H9 (cell line): ENCODE data around the gene OSBPL9. TPM values are rescaled to one million over a fixed set of nuclear protein-coding genes. Genes with fewer than 3 reads are reported as not detected.

Source experiments
- DNase-seq: peaks from one replicate; pipeline ENCODE4 v3.0.0-alpha.2; 2017
- H2AFZ ChIP-seq: one replicate; pipeline ENCODE4 v1.6.1; 2013; ENCODE audit warnings: mild to moderate bottlenecking, low read length, control low read depth, moderate library complexity
- H2AK5ac ChIP-seq: 2 replicates; pipeline ENCODE4 v1.6.1; 2013; ENCODE audit warnings: low read length, control low read depth, mixed read lengths; ENCODE audit not compliant: insufficient read length
- H2BK120ac ChIP-seq: one replicate; pipeline ENCODE4 v1.6.1; 2013; ENCODE audit warnings: low read depth, mild to moderate bottlenecking, low read length, control low read depth, inconsistent platforms; ENCODE audit not compliant: poor library complexity, severe bottlenecking
- H2BK12ac ChIP-seq: 2 replicates; pipeline ENCODE4 v1.6.1; 2013; ENCODE audit warnings: low read length, control low read depth, mixed read lengths, low read depth; ENCODE audit not compliant: insufficient read length
- H2BK15ac ChIP-seq: 2 replicates; pipeline ENCODE4 v1.6.1; 2013; ENCODE audit warnings: low read depth, low read length, control low read depth
- H2BK20ac ChIP-seq: one replicate; pipeline ENCODE4 v1.6.1; 2013; ENCODE audit warnings: low read depth, mild to moderate bottlenecking, low read length, control low read depth, inconsistent platforms; ENCODE audit not compliant: poor library complexity, severe bottlenecking
- H2BK5ac ChIP-seq: 2 replicates; pipeline ENCODE4 v1.6.1; 2013; ENCODE audit warnings: low read length, control low read depth, mixed read lengths; ENCODE audit not compliant: insufficient read length
- H3K14ac ChIP-seq: 2 replicates; pipeline ENCODE4 v1.6.1; 2013; ENCODE audit warnings: low read length, control low read depth; ENCODE audit not compliant: insufficient read depth
- H3K18ac ChIP-seq: 2 replicates; pipeline ENCODE4 v1.6.1; 2013; ENCODE audit warnings: low read depth, mild to moderate bottlenecking, mixed read lengths, low read length, control low read depth; ENCODE audit not compliant: insufficient read length
- H3K23ac ChIP-seq: 2 replicates; pipeline ENCODE4 v1.6.1; 2013; ENCODE audit warnings: low read length, control low read depth, mixed read lengths, low read depth; ENCODE audit not compliant: insufficient read length
- H3K23me2 ChIP-seq: 2 replicates; pipeline ENCODE4 v1.6.1; 2013; ENCODE audit warnings: low read depth, mild to moderate bottlenecking, mixed read lengths, low read length, control low read depth; ENCODE audit not compliant: insufficient read length, poor library complexity, severe bottlenecking
- H3K27ac ChIP-seq: 2 replicates; pipeline ENCODE4 v1.5.1; 2013; ENCODE audit warnings: low read length, control low read depth, mixed read lengths, low read depth; ENCODE audit not compliant: insufficient read length
- H3K27me3 ChIP-seq: 2 replicates; pipeline ENCODE4 v1.6.1; 2013; ENCODE audit warnings: low read length, control low read depth, inconsistent platforms; ENCODE audit not compliant: insufficient read depth
- H3K4ac ChIP-seq: 2 replicates; pipeline ENCODE4 v1.6.1; 2013; ENCODE audit warnings: low read depth, mild to moderate bottlenecking, control low read depth, inconsistent platforms, low read length, moderate library complexity
- H3K4me1 ChIP-seq: 2 replicates; pipeline ENCODE4 v1.6.1; 2013; ENCODE audit warnings: low read length, control low read depth, inconsistent platforms; ENCODE audit not compliant: insufficient read depth
- H3K4me2 ChIP-seq: 2 replicates; pipeline ENCODE4 v1.6.1; 2013; ENCODE audit warnings: low read length, control low read depth, mixed read lengths; ENCODE audit not compliant: insufficient read length, insufficient read depth
- H3K56ac ChIP-seq: 2 replicates; pipeline ENCODE4 v1.6.1; 2013; ENCODE audit warnings: low read depth, mild to moderate bottlenecking, mixed read lengths, low read length, control low read depth; ENCODE audit not compliant: insufficient read length
- H3K79me1 ChIP-seq: 2 replicates; pipeline ENCODE4 v1.6.1; 2013; ENCODE audit warnings: low read depth, mild to moderate bottlenecking, moderate library complexity, low read length, control low read depth, inconsistent platforms; ENCODE audit not compliant: insufficient read depth, poor library complexity, severe bottlenecking
- H3K79me2 ChIP-seq: 2 replicates; pipeline ENCODE4 v1.6.1; 2013; ENCODE audit warnings: low read length, control low read depth, inconsistent platforms; ENCODE audit not compliant: insufficient read depth
- H3K9ac ChIP-seq: 2 replicates; pipeline ENCODE4 v1.6.1; 2013; ENCODE audit warnings: low read length, control low read depth, mixed read lengths; ENCODE audit not compliant: insufficient read length; ENCODE audit errors: extremely low read depth
- H3K9me3 ChIP-seq: one replicate; pipeline ENCODE4 v1.6.1; 2013; ENCODE audit warnings: low read depth, low read length, inconsistent platforms; ENCODE audit not compliant: control insufficient read depth
- H3T11ph ChIP-seq: one replicate; pipeline ENCODE4 v1.6.1; 2013; ENCODE audit warnings: mild to moderate bottlenecking, low read length, control low read depth, inconsistent platforms
- H4K20me1 ChIP-seq: one replicate; pipeline ENCODE4 v1.6.1; 2013; ENCODE audit not compliant: control insufficient read depth, insufficient read length, insufficient read depth
- H4K5ac ChIP-seq: 2 replicates; pipeline ENCODE4 v1.6.1; 2013; ENCODE audit warnings: low read depth, mild to moderate bottlenecking, mixed read lengths, low read length, control low read depth; ENCODE audit not compliant: insufficient read length
- H4K8ac ChIP-seq: replicated peaks from 2 replicates; pipeline ENCODE4 v1.6.1; 2013; ENCODE audit warnings: low read length, control low read depth, mixed read lengths, low read depth; ENCODE audit not compliant: insufficient read length
- H4K91ac ChIP-seq: 2 replicates; pipeline ENCODE4 v1.6.1; 2013; ENCODE audit warnings: low read depth, mild to moderate bottlenecking, moderate library complexity, mixed read lengths, low read length, control low read depth; ENCODE audit not compliant: insufficient read length
- H3K27ac Mint-ChIP-seq, 3 experiments: 2 replicates in 2 of 3; 3 replicates in 1 of 3; pipeline ENCODE4 v1.8.0; 2020 to 2021; ENCODE audit warnings: mixed read lengths in 3 of 3, mild to moderate bottlenecking in 1 of 3, moderate library complexity in 1 of 3
- H3K27me3 Mint-ChIP-seq: 2 replicates; pipeline ENCODE4 v1.8.0; 2021; ENCODE audit warnings: low read depth, mild to moderate bottlenecking, moderate library complexity, mixed read lengths
- H3K36me3 Mint-ChIP-seq, 3 experiments: 2 replicates in 2 of 3; 3 replicates in 1 of 3; pipeline ENCODE4 v1.8.0; 2020 to 2021; ENCODE audit warnings: low read depth in 3 of 3, mixed read lengths in 3 of 3; ENCODE audit not compliant: insufficient read depth in 1 of 3
- H3K4me1 Mint-ChIP-seq, 2 experiments: 2 replicates each; pipeline ENCODE4 v1.8.0; 2020; ENCODE audit warnings: mixed read lengths in 2 of 2
- H3K4me3 Mint-ChIP-seq, 2 experiments: 2 replicates in 1 of 2; 3 replicates in 1 of 2; pipeline ENCODE4 v1.8.0; 2020 to 2021; ENCODE audit warnings: mild to moderate bottlenecking in 2 of 2, mixed read lengths in 2 of 2, moderate library complexity in 1 of 2
- H3K9me3 Mint-ChIP-seq, 2 experiments: 2 replicates in 1 of 2; 3 replicates in 1 of 2; pipeline ENCODE4 v1.8.0; 2020; ENCODE audit warnings: mild to moderate bottlenecking in 2 of 2, mixed read lengths in 2 of 2, moderate library complexity in 1 of 2
- WGBS: extraction: QIAGEN DNeasy Blood & Tissue Kit; methylation state at CpG from one replicate; pipeline ENCODE4 v1.1.7; 2013; ENCODE audit warnings: missing lambda C conversion rate, low lambda C conversion rate, mixed read lengths; ENCODE audit not compliant: insufficient read length; ENCODE audit errors: extremely low coverage; 5-methylcytosine and 5-hydroxymethylcytosine counted together
- total RNA-seq: library from RNA; stranded (reverse); gene quantifications from 2 replicates; pipeline ENCODE4 v1.2.1, GENCODE V29; 2021
- TF ChIP-seq, protein P1 (sequence below): fragments of 200-600 bp; sonication (generic); conservative IDR thresholded peaks from 3 replicates; pipeline ENCODE4 v1.8.0; 2021; ENCODE audit warnings: antibody characterized with exemption, mild to moderate bottlenecking

Gene OSBPL9
- total RNA-seq, 1 experiment from 2014 or later = 76.7 TPM

DNA sequence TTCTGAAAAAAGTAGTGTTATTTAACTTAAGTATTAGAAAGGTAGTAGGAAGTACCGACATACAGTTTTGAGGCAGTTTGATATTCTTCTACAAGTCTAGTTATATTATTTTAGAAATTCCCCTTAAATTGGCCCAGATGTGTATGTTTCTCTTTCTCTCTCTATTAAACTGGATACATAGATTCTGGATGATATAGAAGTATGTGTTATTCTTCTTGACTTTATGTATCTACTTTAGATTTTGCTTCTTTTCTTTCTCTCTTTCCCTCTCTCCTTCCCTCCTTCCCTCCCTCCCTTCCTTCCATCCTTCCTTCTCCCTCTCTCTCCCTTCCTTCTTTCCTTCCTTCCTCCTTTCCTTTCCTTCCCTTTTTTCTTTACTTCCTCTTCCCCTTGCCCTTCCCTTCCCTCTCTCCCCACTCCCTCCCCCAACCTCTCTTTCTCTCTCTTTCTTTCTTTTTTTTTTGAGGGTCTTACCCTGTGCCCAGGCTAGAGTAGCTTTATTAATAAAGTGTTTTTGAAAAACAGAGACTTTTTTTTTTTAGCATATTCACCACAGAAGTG is 124.3 kb downstream of the OSBPL9 start:
- no peaks in the 10 kb centered on the region for H3K27me3 ChIP-seq
- no peak overlapping the region for H3T11ph ChIP-seq
- no peak overlapping the region for H2BK5ac ChIP-seq
- no peaks in the 10 kb centered on the region for H3K4me1 ChIP-seq
- H2BK15ac ChIP-seq = no peak overlapping the region
- WGBS = no CpG with 5 or more reads among the region's 1 CpG
- H3K18ac ChIP-seq = no peak overlapping the region
- Mint-ChIP-seq H3K27me3 (no peaks in the 10 kb centered on the region), H3K27ac (no peak overlapping the region; a peak in 1 of 7 replicates), H3K4me1 (peaks cover 14 to 19% of the 10 kb centered on the region in 2 experiments), H3K36me3 (peaks cover 0 to 3% (median 2%) of the 10 kb centered on the region in 3 experiments; a peak in 3 of 7 replicates), H3K9me3 (no peaks in the 10 kb centered on the region), H3K4me3 (no peak overlapping the region)
- H4K20me1 ChIP-seq = no peaks in the 10 kb centered on the region
- no peak overlapping the region for H2AFZ ChIP-seq
- TF ChIP-seq, protein P1, sequence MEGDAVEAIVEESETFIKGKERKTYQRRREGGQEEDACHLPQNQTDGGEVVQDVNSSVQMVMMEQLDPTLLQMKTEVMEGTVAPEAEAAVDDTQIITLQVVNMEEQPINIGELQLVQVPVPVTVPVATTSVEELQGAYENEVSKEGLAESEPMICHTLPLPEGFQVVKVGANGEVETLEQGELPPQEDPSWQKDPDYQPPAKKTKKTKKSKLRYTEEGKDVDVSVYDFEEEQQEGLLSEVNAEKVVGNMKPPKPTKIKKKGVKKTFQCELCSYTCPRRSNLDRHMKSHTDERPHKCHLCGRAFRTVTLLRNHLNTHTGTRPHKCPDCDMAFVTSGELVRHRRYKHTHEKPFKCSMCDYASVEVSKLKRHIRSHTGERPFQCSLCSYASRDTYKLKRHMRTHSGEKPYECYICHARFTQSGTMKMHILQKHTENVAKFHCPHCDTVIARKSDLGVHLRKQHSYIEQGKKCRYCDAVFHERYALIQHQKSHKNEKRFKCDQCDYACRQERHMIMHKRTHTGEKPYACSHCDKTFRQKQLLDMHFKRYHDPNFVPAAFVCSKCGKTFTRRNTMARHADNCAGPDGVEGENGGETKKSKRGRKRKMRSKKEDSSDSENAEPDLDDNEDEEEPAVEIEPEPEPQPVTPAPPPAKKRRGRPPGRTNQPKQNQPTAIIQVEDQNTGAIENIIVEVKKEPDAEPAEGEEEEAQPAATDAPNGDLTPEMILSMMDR = no peak
- H3K79me2 ChIP-seq = no peaks in the 10 kb centered on the region
- H3K4me2 ChIP-seq = no peak overlapping the region
- H3K79me1 ChIP-seq = no peaks in the 10 kb centered on the region
- H3K9me3 ChIP-seq = no peaks in the 10 kb centered on the region
- no peak overlapping the region for H2BK20ac ChIP-seq
- no peak overlapping the region for H4K5ac ChIP-seq
- H3K27ac ChIP-seq = no peak overlapping the region
- DNase-seq = no peak
- H3K56ac ChIP-seq = no peak overlapping the region
- no peak overlapping the region for H2BK120ac ChIP-seq
- no peaks in the 10 kb centered on the region for H3K23me2 ChIP-seq
- no peak overlapping the region for H3K4ac ChIP-seq
- no peak overlapping the region for H4K91ac ChIP-seq
- H3K23ac ChIP-seq = no peak overlapping the region
- H3K14ac ChIP-seq = no peak overlapping the region
- no peak overlapping the region for H3K9ac ChIP-seq
- no peak overlapping the region for H2BK12ac ChIP-seq
- no peak overlapping the region for H2AK5ac ChIP-seq
- H4K8ac ChIP-seq = no peak overlapping the region
